GM12874 (cell line): ENCODE data around the gene TNFRSF1B.

Experiments used
- CTCF ChIP-seq: IDR thresholded peaks from 2 replicates; pipeline ENCODE4 v1.5.1; 2011; ENCODE audit warnings: low read depth, mild to moderate bottlenecking, control low read depth, low read length, moderate library complexity; ENCODE audit not compliant: insufficient read depth

TNFRSF1B gene

GRCh38 chr1:12244585-12244984 is 77.8 kb downstream of the TNFRSF1B start:
- no peak for TF ChIP-seq CTCF

- TF ChIP-seq CTCF, result no peak
Measured at GRCh38 chr1:12245116-12245515, 78.3 kb downstream of the TNFRSF1B start.

GRCh38 chr1:12245733-12246132 is 78.9 kb downstream of the TNFRSF1B start:
- no peak for TF ChIP-seq CTCF

- TF ChIP-seq CTCF, result no peak
Measured at GRCh38 chr1:12246584-12246983, 79.8 kb downstream of the TNFRSF1B start.

- TF ChIP-seq CTCF, result no peak
Measured at GRCh38 chr1:12249181-12249580, 82.4 kb downstream of the TNFRSF1B start.

GRCh38 chr1:12249748-12250147 is 83.0 kb downstream of the TNFRSF1B start:
- no peak for TF ChIP-seq CTCF

GRCh38 chr1:12251442-12251841 is 84.7 kb downstream of the TNFRSF1B start:
- no peak for TF ChIP-seq CTCF

GRCh38 chr1:12255913-12256312 is 89.1 kb downstream of the TNFRSF1B start:
- no peak for TF ChIP-seq CTCF
